NCI-H82 (cell line): ENCODE measurements around the gene ELMO1.

ENCODE experiments used
- DNase-seq: peaks from one replicate; lab custom pipeline; 2025; lab: John Stamatoyannopoulos, UW

ELMO1 gene

DNA sequence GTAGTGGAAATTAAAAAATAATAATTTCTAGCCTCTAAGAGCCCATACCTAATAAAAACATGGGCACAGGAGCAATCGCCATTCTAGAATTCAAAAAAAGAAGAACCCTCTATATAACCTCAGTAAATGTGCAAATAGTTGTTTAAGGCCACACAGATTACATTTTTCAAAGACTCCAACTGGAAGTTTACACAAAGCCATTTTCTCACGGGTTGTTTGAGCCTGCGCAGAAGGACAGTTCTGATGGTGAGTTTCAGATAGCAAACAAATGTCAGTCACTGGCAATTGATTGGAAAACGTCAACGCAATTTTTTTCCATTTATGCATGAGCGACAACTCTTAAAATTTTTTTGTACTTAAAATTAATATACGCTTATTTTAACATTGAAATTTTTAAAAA, 23.0 kb upstream of the ELMO1 start:
- DNase-seq: no peak

GRCh38 chr7:37467002-37467401, 18.3 kb upstream of the ELMO1 start:
- no peak for DNase-seq

- no peak for DNase-seq
Observed at GRCh38 chr7:37462138-37462537, 13.5 kb upstream of the ELMO1 start.

DNA sequence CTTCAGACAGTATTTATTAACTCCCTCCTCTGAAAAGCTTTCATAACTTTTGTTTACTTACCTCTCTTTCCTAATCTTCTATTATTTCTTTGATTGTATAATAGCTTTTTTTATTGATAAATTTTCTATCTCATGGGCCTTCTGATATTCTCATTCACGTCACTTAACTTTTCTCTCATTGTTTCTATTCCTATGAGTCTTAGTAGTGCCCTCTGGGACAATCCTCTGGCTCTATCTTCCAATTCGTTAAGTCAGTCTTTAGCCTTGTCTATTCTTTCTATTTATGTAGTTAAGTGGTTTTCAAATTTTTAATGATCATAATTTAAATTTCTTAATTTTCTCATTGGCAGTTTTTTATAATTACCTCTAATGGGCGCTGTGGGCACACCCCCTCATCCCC, 6.4 kb upstream of the ELMO1 start:
- DNase-seq: no peak

GRCh38 chr7:37452346-37452745, 3.7 kb upstream of the ELMO1 start:
- peak; percentile 78 for DNase-seq

GRCh38 chr7:37450035-37450434, 1.4 kb upstream of the ELMO1 start:
- peak; percentile 54 for DNase-seq

DNA sequence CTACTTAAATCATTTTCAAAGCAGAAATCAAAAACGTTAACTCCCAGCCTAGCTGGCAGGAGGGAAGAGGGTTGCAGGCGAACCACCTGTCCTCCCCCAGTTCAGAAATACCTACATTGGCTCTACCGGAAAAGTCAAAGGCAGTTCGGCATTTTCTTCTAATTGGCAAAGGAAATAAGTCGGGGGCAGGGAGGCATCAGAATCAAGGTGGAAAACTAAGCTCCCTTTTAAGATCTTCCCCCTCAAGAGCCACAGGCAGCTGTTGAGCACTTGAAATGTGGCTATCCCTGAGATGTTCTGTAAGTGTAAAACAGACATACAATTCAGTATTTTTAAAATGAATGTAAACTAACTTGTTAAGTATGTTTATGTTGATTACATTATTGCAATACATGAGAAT, 957 bp upstream of the ELMO1 start:
- DNase-seq: peak; percentile 52

DNA sequence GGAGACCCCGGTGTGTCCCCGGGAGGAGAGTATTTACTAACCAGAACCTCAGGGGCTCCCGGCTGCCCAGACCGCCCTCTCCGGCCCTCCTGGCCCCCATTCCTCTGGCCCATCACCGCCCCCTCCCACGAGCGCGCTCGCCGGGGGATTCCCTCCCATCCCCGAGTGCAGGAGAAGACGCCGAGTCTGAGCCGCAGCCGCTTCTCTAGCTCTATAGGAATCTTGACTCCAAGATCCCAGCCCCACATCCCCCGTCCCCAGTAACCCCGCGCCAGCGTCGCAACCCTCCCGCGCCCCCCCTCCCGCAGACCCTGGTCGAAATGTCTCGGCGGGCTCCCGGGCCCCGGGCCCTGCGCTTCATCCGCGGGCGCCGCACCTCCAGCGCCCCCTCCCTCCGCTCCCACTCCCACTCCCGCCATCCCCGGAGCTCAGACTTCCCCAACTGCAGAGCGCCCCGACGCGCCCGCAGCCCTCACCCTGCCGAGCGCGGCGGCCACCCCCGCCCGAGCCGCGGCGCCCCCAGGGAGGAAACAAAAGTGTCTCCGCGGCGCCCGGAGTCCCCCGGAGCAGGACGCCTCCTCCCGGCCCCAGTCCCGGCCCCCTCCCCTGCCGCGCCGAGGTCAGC, 541 bp downstream of the ELMO1 start:
- DNase-seq: peak; percentile 49

GRCh38 chr7:37446371-37446770, 2.3 kb downstream of the ELMO1 start:
- DNase-seq: no peak

- no peak for DNase-seq
Observed at GRCh38 chr7:37445790-37446189, 2.9 kb downstream of the ELMO1 start.

GRCh38 chr7:37445064-37445723, 3.5 kb downstream of the ELMO1 start:
- no peak for DNase-seq

DNA sequence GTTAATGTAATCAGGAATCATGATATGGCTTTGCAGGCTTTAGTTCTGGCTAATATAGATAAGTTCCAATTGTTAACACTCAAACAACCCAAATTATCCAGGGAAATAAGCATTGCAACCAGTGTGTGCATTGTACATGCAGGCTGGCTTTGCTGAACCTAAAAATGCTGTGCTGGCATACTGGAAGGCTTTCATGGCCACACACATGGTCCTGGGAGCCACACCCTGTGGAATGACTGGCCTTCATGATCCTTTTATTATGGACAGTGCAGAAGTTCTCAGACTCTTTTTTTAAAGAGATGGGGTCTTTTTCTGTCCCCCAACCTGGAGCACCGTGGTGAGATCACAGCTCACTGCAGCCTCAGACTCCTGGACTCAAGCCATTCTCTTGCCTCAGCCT, 5.0 kb downstream of the ELMO1 start:
- DNase-seq: no peak

- DNase-seq: no peak
Observed at GRCh38 chr7:37442268-37442667, 6.4 kb downstream of the ELMO1 start.

DNA sequence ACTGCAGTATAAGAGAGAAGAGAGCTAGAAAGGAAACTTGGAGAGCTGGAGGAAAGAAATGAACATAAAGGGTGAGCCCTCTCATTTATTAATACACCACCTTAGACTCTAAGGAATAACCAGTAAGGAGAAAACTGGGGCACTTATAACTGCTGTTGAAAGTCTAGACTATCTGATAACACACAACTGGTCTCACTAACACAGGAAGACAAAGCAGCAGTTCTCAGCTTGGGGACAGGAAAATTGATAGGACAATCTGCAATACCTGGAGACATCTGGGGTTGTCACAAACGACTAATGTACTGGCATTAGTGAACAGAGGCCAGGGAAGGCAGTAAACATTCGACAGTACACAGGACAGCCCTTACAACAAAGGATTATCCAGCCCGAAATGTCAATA, 6.8 kb downstream of the ELMO1 start:
- no peak for DNase-seq

DNA sequence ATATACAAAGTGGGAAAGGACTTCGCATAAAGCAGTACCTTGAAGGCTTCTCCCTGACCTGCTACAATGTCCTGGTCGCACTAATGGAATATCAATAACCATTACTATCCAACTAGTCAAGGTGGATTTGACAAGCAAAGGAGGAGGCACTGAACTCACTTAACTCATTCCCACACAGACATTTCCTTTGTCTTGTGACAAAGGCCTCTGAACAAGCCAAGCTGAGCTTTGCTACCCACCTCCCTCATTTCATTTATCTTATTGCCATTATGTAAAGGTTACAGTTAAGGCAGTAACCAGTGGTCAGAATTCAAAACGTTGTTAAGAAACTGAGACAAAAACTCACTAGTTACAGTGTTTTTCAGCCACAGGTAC, 7.3 kb downstream of the ELMO1 start:
- DNase-seq: no peak

DNA sequence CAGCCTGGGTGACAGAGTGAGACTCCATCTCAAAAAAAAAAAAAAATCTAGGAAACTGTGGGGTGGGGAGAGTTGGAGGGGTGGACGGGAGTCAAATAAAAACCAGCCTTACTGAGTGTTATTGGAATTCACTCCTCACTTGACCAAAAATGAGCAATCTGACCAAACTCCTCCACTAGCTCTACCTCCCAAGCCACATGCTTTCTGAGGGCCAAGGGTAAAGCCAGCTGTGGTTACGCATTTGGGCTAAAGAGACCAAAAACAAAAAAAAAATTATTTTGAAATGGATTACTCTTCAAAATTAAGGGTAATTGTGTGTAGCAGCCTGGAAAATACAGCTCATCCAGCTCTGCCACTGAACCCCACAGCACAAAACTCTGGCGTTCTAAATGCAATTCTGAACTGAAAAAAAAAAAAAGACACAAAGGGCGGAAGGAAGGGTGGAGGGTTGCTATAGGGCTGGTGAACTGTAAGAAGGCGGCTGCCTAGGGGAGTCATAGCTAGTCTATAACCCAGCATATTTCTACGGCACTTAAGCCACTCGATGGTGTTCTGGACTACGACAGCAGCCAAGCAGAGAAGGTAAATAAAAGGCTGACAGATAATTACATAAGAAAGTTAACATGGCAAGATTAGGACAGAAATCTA, 7.8 kb downstream of the ELMO1 start:
- DNase-seq: no peak

DNA sequence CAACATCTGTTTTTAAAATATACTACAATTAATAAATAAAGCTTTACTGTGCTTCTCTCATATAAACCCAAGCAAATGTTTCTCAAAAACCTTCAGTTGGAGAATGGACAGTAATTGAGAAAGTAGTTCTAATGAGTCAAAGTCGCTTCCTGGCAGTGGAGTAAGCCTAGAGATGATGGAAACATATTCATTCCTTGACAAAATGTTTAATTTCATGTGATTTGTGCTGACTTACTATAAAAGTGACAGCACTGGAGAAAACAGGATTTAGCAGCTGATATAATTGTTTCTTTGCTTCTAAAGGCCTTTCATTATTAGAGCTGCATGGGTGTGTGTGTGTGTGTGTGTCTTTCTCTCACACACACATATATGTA, 9.0 kb downstream of the ELMO1 start:
- DNase-seq: no peak

DNA sequence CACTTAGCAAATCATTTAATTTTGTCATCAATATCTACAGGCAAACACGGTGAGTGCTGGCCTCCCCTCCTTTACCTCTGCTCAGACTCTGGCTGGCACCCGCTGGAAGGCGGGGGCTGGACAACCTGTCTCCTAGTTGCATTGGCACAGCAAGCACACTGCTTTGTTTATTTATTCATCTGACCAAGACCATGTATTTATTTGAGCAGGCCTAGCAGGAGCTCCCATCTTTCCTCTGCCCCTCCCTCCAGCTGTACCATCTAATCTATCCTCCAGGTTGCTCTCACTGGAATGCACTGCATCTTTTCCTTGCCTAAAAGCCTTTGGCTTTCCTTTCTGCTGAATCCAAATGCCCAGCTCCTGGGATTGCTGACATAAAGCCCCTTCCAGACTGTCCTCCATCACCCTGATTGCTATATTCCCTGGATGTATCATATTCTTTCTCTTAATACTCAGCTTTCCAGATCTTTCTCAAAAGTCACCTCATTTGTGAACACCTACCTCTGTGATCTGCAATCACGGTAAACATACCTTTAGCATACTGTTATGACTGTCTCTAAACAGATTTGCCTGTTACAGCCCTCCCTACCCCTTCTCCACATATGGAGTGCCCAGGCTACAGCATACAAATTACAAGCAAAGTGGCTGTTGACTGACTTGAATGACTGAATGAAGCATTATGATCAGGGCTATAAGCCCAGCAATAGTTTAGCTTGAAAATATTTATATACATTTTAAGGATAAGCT, 9.6 kb downstream of the ELMO1 start:
- no peak for DNase-seq

- DNase-seq: no peak
Observed at GRCh38 chr7:37435156-37435855, 13.4 kb downstream of the ELMO1 start.

DNA sequence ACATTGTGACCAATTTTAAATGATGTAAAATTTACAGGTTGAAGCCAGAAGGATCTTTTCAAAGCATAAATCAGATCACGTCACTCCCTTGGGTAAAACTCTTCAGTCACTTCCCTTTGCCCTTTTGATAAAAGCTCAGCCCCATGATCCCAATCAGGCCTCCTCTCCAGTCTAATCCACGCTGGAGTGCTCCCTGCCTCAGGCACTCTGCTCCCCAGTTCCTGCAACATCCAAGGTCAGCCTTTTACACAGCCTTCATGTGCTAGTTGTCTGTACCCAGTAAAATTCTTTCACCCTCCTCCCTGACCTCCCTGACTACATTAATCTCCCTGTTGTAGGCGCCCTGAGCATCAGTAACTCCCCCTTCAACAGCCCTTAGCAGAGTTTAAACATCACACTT, 14.1 kb downstream of the ELMO1 start:
- DNase-seq: peak; percentile 11

DNA sequence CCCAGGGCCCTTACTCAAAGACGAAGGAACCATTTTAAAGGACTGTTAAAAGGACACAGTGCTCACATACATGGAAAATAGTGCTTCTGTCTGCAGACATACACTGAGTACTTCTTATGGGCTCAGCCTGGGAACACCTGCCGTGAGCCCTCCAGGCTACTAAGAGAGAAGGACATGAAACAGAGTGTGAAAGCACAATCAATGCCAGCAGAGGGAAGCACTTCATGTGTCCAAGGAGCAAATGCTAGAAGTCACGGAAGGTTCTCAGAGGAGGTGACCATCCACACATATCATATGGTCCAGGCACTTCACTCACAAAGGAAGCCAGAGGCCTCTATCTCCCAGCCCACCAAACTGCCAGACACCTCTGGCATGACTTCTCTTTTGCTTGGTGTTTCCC, 15.5 kb downstream of the ELMO1 start:
- DNase-seq: peak; percentile 23

GRCh38 chr7:37432281-37432920, 16.3 kb downstream of the ELMO1 start:
- no peak for DNase-seq
